ENCODE measurements around the gene COPS4. TPM values are rescaled to one million over a fixed set of nuclear protein-coding genes. Genes with fewer than 3 reads are reported as not detected.
"Not testable (repeated sequence)": the region's sequence is repeated elsewhere in the genome, so short reads cannot be mapped to it uniquely, and the experiment has no call there.

Gene COPS4
- total RNA-seq, 1 experiment from 2014 or later: 36.6 TPM

DNA sequence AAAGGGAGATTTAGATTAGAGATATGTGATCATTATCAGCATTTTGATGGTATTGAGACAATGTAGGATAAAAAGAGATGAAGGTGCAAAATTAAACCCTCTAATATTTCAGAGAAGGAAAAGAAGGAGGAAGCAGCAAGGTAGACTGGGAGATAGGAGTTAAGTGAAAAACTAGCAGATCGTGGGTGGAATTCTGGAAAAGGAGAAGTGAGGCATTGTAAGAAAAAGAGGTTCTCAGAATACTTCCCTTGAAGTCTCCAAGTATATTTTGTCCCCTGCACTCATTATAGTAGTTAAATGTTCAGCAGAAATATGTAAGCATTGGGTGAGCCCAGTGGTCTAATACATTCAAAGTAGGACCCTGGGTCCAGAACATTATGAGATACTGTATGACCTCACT lies 30.3 kb downstream of the COPS4 start:
- ChIA-PET CTCF (no interaction called here), POLR2A (no interaction called here)
- peaks cover 87% of the 10 kb centered on the region for H3K36me3 Mint-ChIP-seq (ENCODE audit: insufficient read depth, unreplicated experiment)
- BruUV-seq (replicated peaks): no TSS peak
- H3K4me3 Mint-ChIP-seq (ENCODE audit: unreplicated experiment): no peak overlapping the region
- H3K4me1 Mint-ChIP-seq (ENCODE audit: insufficient read depth, unreplicated experiment): peaks cover 19% of the 10 kb centered on the region
- no peak for DNase-seq (ENCODE audit: unreplicated experiment)
- H3K27me3 Mint-ChIP-seq (ENCODE audit: insufficient read depth, unreplicated experiment): no peaks in the 10 kb centered on the region
- TF ChIP-seq, protein P1, sequence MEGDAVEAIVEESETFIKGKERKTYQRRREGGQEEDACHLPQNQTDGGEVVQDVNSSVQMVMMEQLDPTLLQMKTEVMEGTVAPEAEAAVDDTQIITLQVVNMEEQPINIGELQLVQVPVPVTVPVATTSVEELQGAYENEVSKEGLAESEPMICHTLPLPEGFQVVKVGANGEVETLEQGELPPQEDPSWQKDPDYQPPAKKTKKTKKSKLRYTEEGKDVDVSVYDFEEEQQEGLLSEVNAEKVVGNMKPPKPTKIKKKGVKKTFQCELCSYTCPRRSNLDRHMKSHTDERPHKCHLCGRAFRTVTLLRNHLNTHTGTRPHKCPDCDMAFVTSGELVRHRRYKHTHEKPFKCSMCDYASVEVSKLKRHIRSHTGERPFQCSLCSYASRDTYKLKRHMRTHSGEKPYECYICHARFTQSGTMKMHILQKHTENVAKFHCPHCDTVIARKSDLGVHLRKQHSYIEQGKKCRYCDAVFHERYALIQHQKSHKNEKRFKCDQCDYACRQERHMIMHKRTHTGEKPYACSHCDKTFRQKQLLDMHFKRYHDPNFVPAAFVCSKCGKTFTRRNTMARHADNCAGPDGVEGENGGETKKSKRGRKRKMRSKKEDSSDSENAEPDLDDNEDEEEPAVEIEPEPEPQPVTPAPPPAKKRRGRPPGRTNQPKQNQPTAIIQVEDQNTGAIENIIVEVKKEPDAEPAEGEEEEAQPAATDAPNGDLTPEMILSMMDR (IDR thresholded peaks at IDR 0.05; ENCODE audit: unreplicated experiment): no peak
- intact Hi-C loops (cut with micrococcal nuclease): no loop called here
- H3K9me3 Mint-ChIP-seq (ENCODE audit: unreplicated experiment): no peaks in the 10 kb centered on the region
- H3K27ac Mint-ChIP-seq (ENCODE audit: low read depth, unreplicated experiment): no peak overlapping the region

DNA sequence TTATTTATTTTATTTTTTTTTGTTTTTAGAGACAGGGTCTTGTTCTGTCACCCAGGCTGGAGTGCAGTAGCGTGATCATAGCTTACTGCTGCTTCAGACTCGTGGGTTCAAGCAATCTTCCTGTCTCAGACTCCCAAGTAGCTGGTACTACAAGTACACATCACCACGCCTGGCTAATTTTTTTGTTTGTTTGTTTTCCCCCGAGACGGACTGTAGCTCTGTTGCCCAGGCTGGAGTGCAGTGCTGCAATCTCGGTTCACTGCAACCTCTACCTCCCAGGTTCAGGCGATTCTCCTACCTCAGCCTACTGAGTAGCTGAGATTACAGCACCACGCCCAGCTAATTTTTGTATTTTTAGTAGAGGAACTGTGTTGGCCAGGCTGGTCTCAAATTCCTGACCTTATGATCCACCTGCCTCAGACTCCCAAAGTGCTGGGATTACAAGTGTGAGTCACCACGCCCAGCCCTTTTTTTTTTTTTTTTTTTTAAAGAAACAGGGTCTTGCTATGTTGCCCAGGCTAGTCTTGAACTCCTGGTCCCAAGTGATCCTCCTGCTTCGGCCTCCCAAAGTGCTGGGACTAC lies 32.2 kb downstream of the COPS4 start:
- intact Hi-C loops (cut with micrococcal nuclease): no loop called here
- POLR2A ChIA-PET: interaction anchor here (0.5 to 1.8 kb wide), 7 partner anchors 8 to 782 kb away, joined by 3 to 5 read pairs (median 3); partner anchors contain the start of gene COPS4
- TF ChIP-seq, protein P1 (IDR thresholded peaks at IDR 0.05; ENCODE audit: unreplicated experiment): no peak

DNA sequence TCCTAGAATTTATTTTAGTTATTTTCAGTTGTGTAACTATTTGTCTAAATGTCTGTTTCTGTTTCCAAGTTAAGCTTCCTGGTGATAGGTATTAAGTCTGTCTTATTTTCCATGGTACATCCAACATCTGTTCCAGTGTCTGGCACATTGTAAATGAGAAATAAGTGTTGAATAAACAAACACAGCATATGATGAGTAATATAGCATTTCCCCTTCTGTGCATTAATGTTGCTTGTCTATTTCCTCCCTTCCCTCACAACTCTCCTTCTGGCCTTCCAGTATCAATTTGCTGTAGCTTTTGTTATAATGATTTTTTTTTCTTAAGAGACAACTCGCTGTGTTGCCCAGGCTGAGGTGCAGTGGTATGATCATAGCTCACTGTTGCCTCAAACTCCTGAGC lies 36.1 kb downstream of the COPS4 start:
- TF ChIP-seq, protein P1 (IDR thresholded peaks at IDR 0.05; ENCODE audit: unreplicated experiment): no peak
- H3K36me3 Mint-ChIP-seq (ENCODE audit: insufficient read depth, unreplicated experiment): peaks cover 53% of the 10 kb centered on the region
- no peaks in the 10 kb centered on the region for H3K9me3 Mint-ChIP-seq (ENCODE audit: unreplicated experiment)
- no peaks in the 10 kb centered on the region for H3K27me3 Mint-ChIP-seq (ENCODE audit: insufficient read depth, unreplicated experiment)
- peak; percentile 60 for DNase-seq (ENCODE audit: unreplicated experiment)
- peak overlapping the region; percentile 8 for H3K27ac Mint-ChIP-seq (ENCODE audit: low read depth, unreplicated experiment)
- intact Hi-C loops (cut with micrococcal nuclease): no loop called here
- H3K4me1 Mint-ChIP-seq (ENCODE audit: insufficient read depth, unreplicated experiment): peaks cover 33% of the 10 kb centered on the region
- BruUV-seq (replicated peaks): no TSS peak
- no peak overlapping the region for H3K4me3 Mint-ChIP-seq (ENCODE audit: unreplicated experiment)
- ChIA-PET CTCF (interaction anchor here (0.6 to 6.5 kb wide), 7 partner anchors 15 to 502 kb away, joined by 3 to 78 read pairs (median 10); partner anchors contain the start of gene COQ2), POLR2A (interaction anchor here (0.8 to 1.2 kb wide), 3 partner anchors 32 to 189 kb away, joined by 3 to 4 read pairs (median 3); no protein-coding TSS in a partner anchor)

More for the DNA sequence above, 32.2 kb downstream of the COPS4 start:
- no peaks in the 10 kb centered on the region for H3K9me3 Mint-ChIP-seq (ENCODE audit: unreplicated experiment)
- H3K4me1 Mint-ChIP-seq (ENCODE audit: insufficient read depth, unreplicated experiment): peaks cover 31% of the 10 kb centered on the region
- no peaks in the 10 kb centered on the region for H3K27me3 Mint-ChIP-seq (ENCODE audit: insufficient read depth, unreplicated experiment)
- H3K4me3 Mint-ChIP-seq (ENCODE audit: unreplicated experiment): peak overlapping the region; percentile 45
- CTCF ChIA-PET: interaction anchor here (0.6 to 1.2 kb wide), 3 partner anchors 190 to 215 kb away, joined by 3 to 6 read pairs (median 3); no protein-coding TSS in a partner anchor
- H3K27ac Mint-ChIP-seq (ENCODE audit: low read depth, unreplicated experiment): peak overlapping the region; percentile 76
- DNase-seq (ENCODE audit: unreplicated experiment): peak; percentile 53
- BruUV-seq (replicated peaks): no TSS peak
- peaks cover 77% of the 10 kb centered on the region for H3K36me3 Mint-ChIP-seq (ENCODE audit: insufficient read depth, unreplicated experiment)

DNA sequence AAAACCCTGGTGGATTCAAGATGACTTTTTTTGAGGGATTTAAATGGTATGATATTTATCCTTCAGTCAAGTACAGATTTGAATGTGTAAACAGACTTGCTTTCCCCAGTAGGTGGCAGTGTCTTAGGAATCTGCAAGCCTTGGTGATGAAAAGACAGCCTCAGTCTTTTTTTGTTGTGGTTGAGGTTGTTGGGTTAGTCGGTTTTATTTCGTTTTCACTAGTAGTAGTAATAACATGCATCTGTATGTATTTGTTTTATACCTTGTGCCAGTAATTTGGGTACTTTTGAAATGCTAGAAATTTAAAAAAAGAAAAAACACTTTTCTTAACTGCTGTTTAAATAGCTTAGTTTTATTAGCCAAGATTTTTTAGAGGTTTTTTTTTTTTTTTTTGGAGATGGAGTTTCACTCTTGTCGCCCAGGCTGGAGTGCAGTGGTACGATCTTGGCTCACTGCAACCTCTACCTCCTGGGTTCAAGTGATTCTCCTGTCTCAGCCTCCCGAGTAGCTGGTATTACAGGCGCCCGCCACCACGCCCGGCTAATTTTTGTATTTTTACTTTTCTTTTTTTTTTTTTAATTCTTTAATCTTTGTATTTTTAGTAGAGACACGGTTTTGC lies 39.2 kb downstream of the COPS4 start:
- BruUV-seq (replicated peaks): no TSS peak
- no peaks in the 10 kb centered on the region for H3K9me3 Mint-ChIP-seq (ENCODE audit: unreplicated experiment)
- TF ChIP-seq, protein P1 (IDR thresholded peaks at IDR 0.05; ENCODE audit: unreplicated experiment): peak; percentile 49
- CTCF ChIA-PET: interaction anchor here (0.6 to 6.5 kb wide), 38 partner anchors 8 to 294 kb away, joined by 3 to 85 read pairs (median 4); partner anchors contain the start of genes COQ2 and PLAC8
- no peak overlapping the region for H3K4me3 Mint-ChIP-seq (ENCODE audit: unreplicated experiment)
- intact Hi-C loops (cut with micrococcal nuclease): loop anchor here (1.0 kb wide), 3 partner anchors 179 to 208 kb away; no protein-coding TSS in a partner anchor
- H3K36me3 Mint-ChIP-seq (ENCODE audit: insufficient read depth, unreplicated experiment): peaks cover 49% of the 10 kb centered on the region
- peaks cover 27% of the 10 kb centered on the region for H3K4me1 Mint-ChIP-seq (ENCODE audit: insufficient read depth, unreplicated experiment)
- POLR2A ChIA-PET: interaction anchor here (0.7 to 1.9 kb wide), 8 partner anchors 36 to 607 kb away, joined by 3 to 7 read pairs (median 4); no protein-coding TSS in a partner anchor
- DNase-seq (ENCODE audit: unreplicated experiment): peak; percentile 78
- no peaks in the 10 kb centered on the region for H3K27me3 Mint-ChIP-seq (ENCODE audit: insufficient read depth, unreplicated experiment)
- H3K27ac Mint-ChIP-seq (ENCODE audit: low read depth, unreplicated experiment): no peak overlapping the region

DNA sequence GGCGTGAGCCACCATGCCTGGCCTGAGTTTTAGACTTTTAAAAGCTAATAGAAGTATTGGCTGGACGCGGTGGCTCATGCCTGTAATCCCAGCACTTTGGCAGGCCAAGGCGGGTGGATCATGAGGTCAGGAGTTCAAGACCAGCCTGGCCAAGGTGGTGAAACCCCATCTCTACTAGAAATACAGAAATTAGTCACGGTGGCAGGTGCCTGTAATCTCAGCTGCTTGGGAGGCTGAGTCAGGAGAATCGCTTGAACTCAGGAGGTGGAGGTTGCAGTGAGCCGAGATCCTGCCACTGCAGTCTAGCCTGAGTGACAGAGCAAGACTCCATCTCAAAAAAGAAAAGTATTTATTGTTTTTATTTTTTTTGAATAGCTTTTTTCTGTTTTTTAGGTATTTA lies 39.8 kb downstream of the COPS4 start:
- H3K4me1 Mint-ChIP-seq (ENCODE audit: insufficient read depth, unreplicated experiment): peaks cover 26% of the 10 kb centered on the region
- not testable (repeated sequence) for DNase-seq (ENCODE audit: unreplicated experiment); BruUV-seq (replicated peaks); H3K27ac Mint-ChIP-seq (ENCODE audit: low read depth, unreplicated experiment); H3K4me3 Mint-ChIP-seq (ENCODE audit: unreplicated experiment); H3K27me3 Mint-ChIP-seq (ENCODE audit: insufficient read depth, unreplicated experiment); H3K9me3 Mint-ChIP-seq (ENCODE audit: unreplicated experiment)
- ChIA-PET POLR2A (interaction anchor here (0.7 to 1.9 kb wide), 10 partner anchors 8 to 608 kb away, joined by 3 to 7 read pairs (median 4); no protein-coding TSS in a partner anchor), CTCF (interaction anchor here (0.6 to 6.5 kb wide), 35 partner anchors 8 to 261 kb away, joined by 3 to 85 read pairs (median 4); partner anchors contain the start of genes COQ2 and PLAC8)
- intact Hi-C loops (cut with micrococcal nuclease): loop anchor here (1.0 kb wide), 3 partner anchors 179 to 208 kb away; no protein-coding TSS in a partner anchor
- peaks cover 43% of the 10 kb centered on the region for H3K36me3 Mint-ChIP-seq (ENCODE audit: insufficient read depth, unreplicated experiment)
